ENCODE data around the gene METTL3. TPM values are rescaled to one million over a fixed set of nuclear protein-coding genes. Genes with fewer than 3 reads are reported as not detected.

The METTL3 gene
- total and polyA plus RNA-seq, 2 of the 13 experiments (the other 11 are each of a cell fraction or from before 2014, with no cell fraction given): 123 to 130 TPM

GRCh38 chr14:21510735-21511657, at the start of gene METTL3 (continued):
- TF ChIP-seq ETV6 (CRISPR knock-in tag; conservative IDR thresholded peaks at IDR 0.05): peak; percentile 84
- peak; percentile 96 for TF ChIP-seq TFDP2 (CRISPR knock-in tag; IDR thresholded peaks at IDR 0.05)
- peak; percentile 96; the same call in 1 of the 2 replicates for TF ChIP-seq SP140L (CRISPR knock-in tag; IDR thresholded peaks at IDR 0.05; ENCODE audit: borderline replicate concordance)
- TF ChIP-seq EP300 (IDR thresholded peaks at IDR 0.05; ENCODE audit: low read depth in 2 of 2, low read length in 2 of 2): 0 out of 4 replicates have a peak, but pooled peaks of 1 of the 2 experiments have one; percentile 1
- TF ChIP-seq EP300 (CRISPR knock-in tag; IDR thresholded peaks at IDR 0.05; ENCODE audit: borderline replicate concordance): peak; percentile 75; the same call in 1 of the 2 replicates
- TF ChIP-seq CHD4 (IDR thresholded peaks at IDR 0.05; ENCODE audit: borderline replicate concordance, low read length): no peak
- peak; percentile 41 to 53 for TF ChIP-seq MAFK (conservative IDR thresholded peaks at IDR 0.05 in 1 of 2, IDR thresholded peaks at IDR 0.05 in 1 of 2; ENCODE audit: low read length in 2 of 2)
- TF ChIP-seq, protein P1, sequence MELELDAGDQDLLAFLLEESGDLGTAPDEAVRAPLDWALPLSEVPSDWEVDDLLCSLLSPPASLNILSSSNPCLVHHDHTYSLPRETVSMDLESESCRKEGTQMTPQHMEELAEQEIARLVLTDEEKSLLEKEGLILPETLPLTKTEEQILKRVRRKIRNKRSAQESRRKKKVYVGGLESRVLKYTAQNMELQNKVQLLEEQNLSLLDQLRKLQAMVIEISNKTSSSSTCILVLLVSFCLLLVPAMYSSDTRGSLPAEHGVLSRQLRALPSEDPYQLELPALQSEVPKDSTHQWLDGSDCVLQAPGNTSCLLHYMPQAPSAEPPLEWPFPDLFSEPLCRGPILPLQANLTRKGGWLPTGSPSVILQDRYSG (CRISPR knock-in tag; IDR thresholded peaks at IDR 0.05): peak; percentile 17; the same call in 1 of the 2 replicates
- peak; percentile 70 for TF ChIP-seq RBFOX2 (IDR thresholded peaks at IDR 0.05; ENCODE audit: low read depth, low read length)
- TF ChIP-seq ZNF235 (CRISPR knock-in tag; IDR thresholded peaks at IDR 0.05; ENCODE audit: borderline replicate concordance): peak; percentile 93; the same call in 1 of the 2 replicates
- TF ChIP-seq DDIT3 (CRISPR knock-in tag; IDR thresholded peaks at IDR 0.05): no peak
- TF ChIP-seq NCOR1 (IDR thresholded peaks at IDR 0.05; ENCODE audit: borderline replicate concordance, low read length): peak; percentile 55; the same call in 1 of the 2 replicates
- TF ChIP-seq ZNF256 (CRISPR knock-in tag; conservative IDR thresholded peaks at IDR 0.05): peak; percentile 80
- peak; percentile 87 for TF ChIP-seq ZNF275 (CRISPR knock-in tag; IDR thresholded peaks at IDR 0.05; ENCODE audit: borderline replicate concordance)
- TF ChIP-seq NFKB2 (CRISPR knock-in tag; IDR thresholded peaks at IDR 0.05; ENCODE audit: borderline replicate concordance): peak; percentile 85; the same call in 1 of the 2 replicates
- TF ChIP-seq HOMEZ (CRISPR knock-in tag; IDR thresholded peaks at IDR 0.05; ENCODE audit: low read depth): peak; percentile 83
- no peak for TF ChIP-seq ZBTB8A (CRISPR knock-in tag; IDR thresholded peaks at IDR 0.05; ENCODE audit: borderline replicate concordance, low read depth)
- TF ChIP-seq ZC3H13 (CRISPR knock-in tag; IDR thresholded peaks at IDR 0.05): 0 out of 2 replicates have a peak, but pooled peaks have one; percentile 48
- peak; percentile 52; the same call in 1 of the 2 replicates for TF ChIP-seq SRF (IDR thresholded peaks at IDR 0.05; ENCODE audit: low read depth, low read length)
- 0 out of 4 replicates have a peak, but pooled peaks of 1 of the 2 experiments have one; percentile 18 for TF ChIP-seq NR2F1 (CRISPR knock-in tag; IDR thresholded peaks at IDR 0.05)
- TF ChIP-seq ZMYM4 (CRISPR knock-in tag; IDR thresholded peaks at IDR 0.05): peak; percentile 96
